GM13977 (cell line): ENCODE results near the gene UMAD1.

Source experiments
- DNase-seq: peaks from one replicate; pipeline ENCODE4 v3.0.0; 2012; ENCODE audit warnings: low spot score
- CTCF ChIP-seq: IDR thresholded peaks from 2 replicates; pipeline ENCODE4 v1.5.1; 2012; ENCODE audit warnings: mild to moderate bottlenecking, control low read depth; ENCODE audit not compliant: insufficient read depth; ENCODE audit errors: extremely low read depth, missing control alignments
- in situ Hi-C: fragments of 300-500 bp; cut with MboI; formaldehyde crosslinking; loops from one replicate; pipeline ENCODE4 v1.12.0; 2022; ENCODE audit warnings: low sequenced_read_pairs, low pct_unique_long_range_greater_than_20kb, mixed read lengths, inconsistent platforms; ENCODE audit not compliant: unreplicated experiment

Gene UMAD1

GRCh38 chr7:7702826-7703225 lies 62.3 kb downstream of the UMAD1 start:
- no peak for DNase-seq
- TF ChIP-seq CTCF = no peak
- in situ Hi-C loops = no loop called here

GRCh38 chr7:7703427-7703826 lies 62.9 kb downstream of the UMAD1 start:
- no peak for DNase-seq
- TF ChIP-seq CTCF = no peak
- in situ Hi-C loops = no loop called here

- in situ Hi-C loops = no loop called here
- no peak for TF ChIP-seq CTCF
- no peak for DNase-seq
Observed at GRCh38 chr7:7704867-7705266, 64.3 kb downstream of the UMAD1 start.

GRCh38 chr7:7705318-7705717 lies 64.8 kb downstream of the UMAD1 start:
- in situ Hi-C loops = no loop called here
- DNase-seq = no peak
- TF ChIP-seq CTCF = no peak

- DNase-seq = no peak
- no peak for TF ChIP-seq CTCF
- in situ Hi-C loops = no loop called here
Observed at GRCh38 chr7:7706101-7706511, 65.6 kb downstream of the UMAD1 start.

GRCh38 chr7:7706556-7707172 lies 66.1 kb downstream of the UMAD1 start:
- DNase-seq = no peak
- in situ Hi-C loops = no loop called here
- no peak for TF ChIP-seq CTCF

GRCh38 chr7:7707246-7707645 lies 66.7 kb downstream of the UMAD1 start:
- DNase-seq = no peak
- in situ Hi-C loops = no loop called here
- no peak for TF ChIP-seq CTCF
